KG1 (cell line): Measurements from ENCODE around the gene ANKS3.

ENCODE experiments used
- DNase-seq: peaks from one replicate; lab custom pipeline; 2025; lab: John Stamatoyannopoulos, UW

Gene ANKS3

GRCh38 chr16:4648917-4649316 is 85.2 kb downstream of the ANKS3 start:
- DNase-seq: no peak

GRCh38 chr16:4647644-4647980 is 86.5 kb downstream of the ANKS3 start:
- DNase-seq: no peak

GRCh38 chr16:4646773-4647643 is 87.1 kb downstream of the ANKS3 start:
- no peak for DNase-seq
